ENCODE measurements around the gene ABHD14A. TPM values are rescaled to one million over a fixed set of nuclear protein-coding genes. Genes with fewer than 3 reads are reported as not detected.

The ABHD14A gene
- total and polyA plus RNA-seq, 8 donors: 14.7 to 30.2 (median 22.3) TPM

DNA sequence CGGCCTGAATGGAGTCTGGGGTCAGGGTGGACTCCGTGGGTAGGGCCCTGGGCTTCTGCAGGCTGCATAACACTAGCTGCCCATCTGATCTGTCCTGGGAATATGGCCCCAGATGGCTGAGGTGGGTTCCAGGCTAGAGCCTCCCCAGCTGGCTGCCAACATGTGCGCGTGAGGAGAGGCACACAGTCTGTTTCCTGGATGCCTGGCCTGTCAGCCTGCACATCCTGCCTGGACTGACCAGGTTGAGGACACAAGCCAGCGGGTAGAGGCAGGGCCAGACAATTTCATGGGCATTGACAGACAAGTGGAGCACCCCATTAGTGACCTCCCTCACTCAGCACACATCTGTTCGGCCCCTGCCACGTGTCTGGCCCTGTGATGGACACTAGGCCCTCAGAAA is 50.6 kb downstream of the ABHD14A start:
- Histone ChIP-seq H3K4me1 (peaks cover 0 to 21% of the 10 kb centered on the region in 2 donors), H3K36me3 (no peaks in the 10 kb centered on the region), H3K9me3 (no peaks in the 10 kb centered on the region), H3K4me3 (no peak overlapping the region), H3K27me3 (no peaks in the 10 kb centered on the region), H3K27ac (no peak overlapping the region)
- intact Hi-C loops (cut with DNase I): no loop called here
- TF ChIP-seq, protein P1, sequence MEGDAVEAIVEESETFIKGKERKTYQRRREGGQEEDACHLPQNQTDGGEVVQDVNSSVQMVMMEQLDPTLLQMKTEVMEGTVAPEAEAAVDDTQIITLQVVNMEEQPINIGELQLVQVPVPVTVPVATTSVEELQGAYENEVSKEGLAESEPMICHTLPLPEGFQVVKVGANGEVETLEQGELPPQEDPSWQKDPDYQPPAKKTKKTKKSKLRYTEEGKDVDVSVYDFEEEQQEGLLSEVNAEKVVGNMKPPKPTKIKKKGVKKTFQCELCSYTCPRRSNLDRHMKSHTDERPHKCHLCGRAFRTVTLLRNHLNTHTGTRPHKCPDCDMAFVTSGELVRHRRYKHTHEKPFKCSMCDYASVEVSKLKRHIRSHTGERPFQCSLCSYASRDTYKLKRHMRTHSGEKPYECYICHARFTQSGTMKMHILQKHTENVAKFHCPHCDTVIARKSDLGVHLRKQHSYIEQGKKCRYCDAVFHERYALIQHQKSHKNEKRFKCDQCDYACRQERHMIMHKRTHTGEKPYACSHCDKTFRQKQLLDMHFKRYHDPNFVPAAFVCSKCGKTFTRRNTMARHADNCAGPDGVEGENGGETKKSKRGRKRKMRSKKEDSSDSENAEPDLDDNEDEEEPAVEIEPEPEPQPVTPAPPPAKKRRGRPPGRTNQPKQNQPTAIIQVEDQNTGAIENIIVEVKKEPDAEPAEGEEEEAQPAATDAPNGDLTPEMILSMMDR (IDR thresholded peaks at IDR 0.05): no peak
- no peak for DNase-seq
- ATAC-seq: no peak

DNA sequence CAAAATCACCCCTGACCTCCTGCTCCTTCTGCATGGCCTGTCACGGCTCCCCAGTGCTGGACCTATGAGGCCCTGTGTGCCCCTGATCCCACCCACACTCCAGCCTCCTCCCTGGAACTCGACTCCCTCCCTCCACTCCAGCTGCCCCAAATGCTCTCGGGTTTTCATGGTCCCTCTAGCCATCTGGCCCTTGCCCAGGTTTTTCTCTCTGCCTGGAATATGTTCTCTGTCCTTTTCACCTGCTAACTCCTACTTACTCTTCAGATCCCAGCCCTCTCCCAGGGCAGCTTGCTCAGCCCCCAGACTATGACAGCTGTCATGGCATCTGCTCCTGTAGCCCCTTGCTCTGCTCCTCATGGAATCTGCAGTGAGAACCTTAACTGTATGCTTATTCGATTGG is 51.2 kb downstream of the ABHD14A start:
- H3K27ac ChIP-seq: no peak overlapping the region
- TF ChIP-seq, protein P1 (IDR thresholded peaks at IDR 0.05): no peak
- no peak overlapping the region for H3K4me3 ChIP-seq
- H3K4me1 ChIP-seq: peaks cover 0 to 21% of the 10 kb centered on the region in 2 donors
- no peaks in the 10 kb centered on the region for H3K9me3 ChIP-seq
- H3K27me3 ChIP-seq: no peaks in the 10 kb centered on the region
- H3K36me3 ChIP-seq: no peaks in the 10 kb centered on the region
- intact Hi-C loops (cut with DNase I): no loop called here
- DNase-seq (no peak), ATAC-seq (no peak)

DNA sequence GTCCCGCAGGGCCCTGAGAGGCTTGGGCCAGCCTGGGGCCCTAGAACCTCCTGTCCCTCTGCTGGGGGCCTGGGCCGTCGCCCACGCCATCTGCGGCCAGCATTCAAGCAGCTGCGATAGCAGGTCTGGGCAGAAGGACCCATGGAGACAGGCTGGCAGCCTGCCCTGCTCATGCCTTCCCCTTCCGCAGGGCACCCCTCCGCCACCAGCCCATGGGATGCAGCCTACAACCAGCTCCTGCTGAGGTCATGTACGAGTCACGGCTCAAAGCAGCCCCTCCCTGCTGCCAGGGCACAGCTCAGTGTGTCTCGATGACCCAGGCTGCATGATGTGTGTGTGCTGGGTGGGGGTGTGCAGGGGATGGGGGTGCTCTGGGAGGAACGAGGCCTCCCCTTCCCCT is 53.7 kb downstream of the ABHD14A start:
- intact Hi-C loops (cut with DNase I): no loop called here
- H3K36me3 ChIP-seq: no peaks in the 10 kb centered on the region
- H3K27ac ChIP-seq: no peak overlapping the region
- no peak overlapping the region for H3K4me3 ChIP-seq
- no peaks in the 10 kb centered on the region for H3K9me3 ChIP-seq
- DNase-seq (no peak), ATAC-seq (no peak)
- TF ChIP-seq, protein P1 (IDR thresholded peaks at IDR 0.05): no peak
- peaks cover 0 to 12% of the 10 kb centered on the region in 2 donors for H3K4me1 ChIP-seq
- H3K27me3 ChIP-seq: no peaks in the 10 kb centered on the region

DNA sequence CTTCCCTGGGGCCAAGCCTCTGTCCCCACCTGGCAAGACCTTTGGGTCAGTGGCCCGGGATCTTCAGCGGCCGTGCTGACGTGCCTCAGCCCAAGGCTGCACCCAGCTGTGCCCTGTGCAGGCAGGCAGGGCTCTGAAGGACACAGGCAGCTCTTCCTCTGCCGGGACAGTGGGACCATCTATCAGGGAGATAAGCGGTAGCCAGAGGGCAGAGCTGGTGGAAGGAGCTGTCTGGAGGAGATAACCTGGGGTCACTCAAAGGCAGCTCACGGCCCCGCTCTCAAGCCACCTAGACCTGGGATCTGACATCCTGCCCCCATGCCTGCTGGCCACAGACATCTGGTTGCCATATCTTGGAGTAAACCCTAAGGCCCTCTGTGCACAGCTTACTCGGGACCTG is 54.2 kb downstream of the ABHD14A start:
- Histone ChIP-seq H3K27ac (no peak overlapping the region), H3K4me1 (peaks cover 0 to 12% of the 10 kb centered on the region in 2 donors), H3K9me3 (no peaks in the 10 kb centered on the region), H3K4me3 (no peak overlapping the region), H3K27me3 (no peaks in the 10 kb centered on the region), H3K36me3 (no peaks in the 10 kb centered on the region)
- ATAC-seq (no peak), DNase-seq (no peak)
- TF ChIP-seq, protein P1 (IDR thresholded peaks at IDR 0.05): no peak
- intact Hi-C loops (cut with DNase I): no loop called here

DNA sequence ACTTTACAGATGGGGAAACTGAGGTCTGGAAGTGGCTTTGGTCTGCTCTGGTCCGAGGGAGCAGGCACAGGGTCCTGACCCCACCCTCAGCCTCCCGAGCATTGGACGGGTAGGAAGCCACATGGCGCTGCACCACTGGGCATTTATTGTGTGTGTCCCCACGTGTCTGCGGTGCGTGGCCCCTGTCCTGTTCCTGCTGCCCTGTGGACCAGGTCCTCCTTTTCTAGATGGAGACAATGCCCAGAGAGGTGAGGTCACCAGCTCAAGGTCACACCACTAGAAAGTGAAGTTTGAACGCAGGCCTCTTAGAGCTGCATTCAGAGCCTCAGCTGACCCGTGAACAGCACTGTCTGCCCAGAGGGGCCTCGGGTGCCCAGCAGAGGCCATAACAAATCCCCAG is 54.7 kb downstream of the ABHD14A start:
- DNase-seq: no peak
- Histone ChIP-seq H3K4me3 (no peak overlapping the region), H3K27me3 (no peaks in the 10 kb centered on the region), H3K4me1 (peaks cover 0 to 11% of the 10 kb centered on the region in 2 donors), H3K36me3 (no peaks in the 10 kb centered on the region), H3K9me3 (no peaks in the 10 kb centered on the region), H3K27ac (no peak overlapping the region)
- intact Hi-C loops (cut with DNase I): no loop called here
- TF ChIP-seq, protein P1 (IDR thresholded peaks at IDR 0.05): no peak
- ATAC-seq: no peak

Other genes with a start within 250 kb of the ABHD14A start
- not detected for gene IQCF6, start 195.8 kb upstream of the ABHD14A start, total RNA-seq
- not detected for gene IQCF6, start 195.8 kb upstream of the ABHD14A start, polyA plus RNA-seq (ENCODE audit: insufficient read length in 6 of 6)
- not detected for gene IQCF2, start 113.4 kb upstream of the ABHD14A start, total RNA-seq
- not detected for gene IQCF2, start 113.4 kb upstream of the ABHD14A start, polyA plus RNA-seq (ENCODE audit: insufficient read length in 6 of 6)
- not detected for gene IQCF5, start 99.5 kb upstream of the ABHD14A start, total RNA-seq
- not detected for gene IQCF5, start 99.5 kb upstream of the ABHD14A start, polyA plus RNA-seq (ENCODE audit: insufficient read length in 6 of 6)
- not detected for gene IQCF1, start 71.7 kb upstream of the ABHD14A start, total RNA-seq
- gene IQCF1, start 71.7 kb upstream of the ABHD14A start, polyA plus RNA-seq (ENCODE audit: insufficient read length in 6 of 6): under 1 TPM in 1 of 6 donors, not detected in 5; 0.33 TPM
- gene RRP9, start 33.2 kb upstream of the ABHD14A start, total RNA-seq: 10 to 100 TPM; 14.5 to 25.7 TPM
- 10 to 100 TPM; 16.6 to 23.6 (median 19.1) TPM for gene RRP9, start 33.2 kb upstream of the ABHD14A start, polyA plus RNA-seq (ENCODE audit: insufficient read length in 6 of 6)
- gene PARP3, start 32.7 kb upstream of the ABHD14A start, total RNA-seq: 10 to 100 TPM; 21.0 to 21.4 TPM
- gene PARP3, start 32.7 kb upstream of the ABHD14A start, polyA plus RNA-seq (ENCODE audit: insufficient read length in 6 of 6): 10 to 100 TPM; 16.5 to 24.1 (median 19.0) TPM
- gene GPR62, start 19.7 kb upstream of the ABHD14A start, total RNA-seq: not detected
- under 1 TPM; 0.17 to 0.35 (median 0.30) TPM for gene GPR62, start 19.7 kb upstream of the ABHD14A start, polyA plus RNA-seq (ENCODE audit: insufficient read length in 6 of 6)
- gene PCBP4, start 7.6 kb upstream of the ABHD14A start, total RNA-seq: 10 to 100 TPM; 29.7 to 43.1 TPM
- 10 to 100 TPM; 38.8 to 58.0 (median 49.8) TPM for gene PCBP4, start 7.6 kb upstream of the ABHD14A start, polyA plus RNA-seq (ENCODE audit: insufficient read length in 6 of 6)
- gene ABHD14B, start 1.0 kb upstream of the ABHD14A start, total RNA-seq: 10 to 100 TPM; 32.4 to 47.0 TPM
- gene ABHD14B, start 1.0 kb upstream of the ABHD14A start, polyA plus RNA-seq (ENCODE audit: insufficient read length in 6 of 6): 10 to 100 TPM; 40.9 to 51.1 (median 46.8) TPM
- gene ACY1, start 8.5 kb downstream of the ABHD14A start, total RNA-seq: 10 to 100 TPM; 37.0 to 41.2 TPM
- gene ACY1, start 8.5 kb downstream of the ABHD14A start, polyA plus RNA-seq (ENCODE audit: insufficient read length in 6 of 6): 10 to 100 TPM; 29.6 to 42.8 (median 36.2) TPM
- 100 to 1,000 TPM; 854 to 981 TPM for gene RPL29, start 20.8 kb downstream of the ABHD14A start, total RNA-seq
- 1,000 to 10,000 TPM; 1,892 to 2,169 (median 1,970) TPM for gene RPL29, start 20.8 kb downstream of the ABHD14A start, polyA plus RNA-seq (ENCODE audit: insufficient read length in 6 of 6)
- 10 to 100 TPM; 35.9 to 38.3 TPM for gene DUSP7, start 81.5 kb downstream of the ABHD14A start, total RNA-seq
- gene DUSP7, start 81.5 kb downstream of the ABHD14A start, polyA plus RNA-seq (ENCODE audit: insufficient read length in 6 of 6): 10 to 100 TPM; 17.5 to 23.6 (median 19.9) TPM
- 1 to 10 TPM; 5.3 to 7.6 TPM for gene POC1A, start 179.4 kb downstream of the ABHD14A start, total RNA-seq
- 10 to 100 TPM in 3 of 6 donors, 1 to 10 TPM in 3; 7.9 to 16.5 (median 9.3) TPM for gene POC1A, start 179.4 kb downstream of the ABHD14A start, polyA plus RNA-seq (ENCODE audit: insufficient read length in 6 of 6)
- 10 to 100 TPM; 66.7 to 70.1 TPM for gene ALAS1, start 223.1 kb downstream of the ABHD14A start, total RNA-seq
- gene ALAS1, start 223.1 kb downstream of the ABHD14A start, polyA plus RNA-seq (ENCODE audit: insufficient read length in 6 of 6): 10 to 100 TPM; 31.6 to 45.3 (median 41.6) TPM